ENCODE measurements around the gene ICE1.

- TF ChIP-seq CTCF (IDR thresholded peaks at IDR 0.05) = no peak
- no peak for TF ChIP-seq SIN3A (IDR thresholded peaks at IDR 0.05; ENCODE audit: borderline replicate concordance, insufficient read depth, low read depth, low read length)
- no peak for TF ChIP-seq POLR2AphosphoS5 (IDR thresholded peaks at IDR 0.05; ENCODE audit: low read depth, low read length)
- TF ChIP-seq TCF7L2 (IDR thresholded peaks at IDR 0.05; ENCODE audit: low read depth, low read length) = no peak
- no peak for TF ChIP-seq REST (IDR thresholded peaks at IDR 0.05; ENCODE audit: insufficient read depth in 1 of 2, low read depth in 2 of 2, low read length in 1 of 2)
Measured at GRCh38 chr5:5511904-5512416, 89.5 kb downstream of the ICE1 start.
